ENCODE results near the gene LRP8.

DNA sequence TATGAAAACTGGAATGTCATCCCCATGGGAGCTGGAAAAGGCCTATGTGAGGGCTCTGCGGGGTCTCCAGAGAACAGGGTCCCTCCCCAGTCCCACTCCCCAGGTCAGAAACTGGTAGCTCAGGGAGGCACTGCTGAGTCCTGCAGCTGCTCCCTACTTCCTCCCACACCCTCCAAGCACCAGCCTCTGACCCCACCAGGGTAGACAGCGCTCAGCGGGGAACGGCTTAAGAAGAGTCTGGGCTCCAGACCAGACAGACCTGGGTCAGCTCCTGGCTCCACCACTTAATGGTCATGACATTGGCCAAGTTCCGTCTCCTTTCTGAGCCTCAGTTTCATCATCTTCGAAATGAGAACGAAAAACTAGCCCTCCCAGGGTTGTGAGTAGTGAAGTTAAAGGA lies 7.2 kb downstream of the LRP8 start:
- TF ChIP-seq, protein P1, sequence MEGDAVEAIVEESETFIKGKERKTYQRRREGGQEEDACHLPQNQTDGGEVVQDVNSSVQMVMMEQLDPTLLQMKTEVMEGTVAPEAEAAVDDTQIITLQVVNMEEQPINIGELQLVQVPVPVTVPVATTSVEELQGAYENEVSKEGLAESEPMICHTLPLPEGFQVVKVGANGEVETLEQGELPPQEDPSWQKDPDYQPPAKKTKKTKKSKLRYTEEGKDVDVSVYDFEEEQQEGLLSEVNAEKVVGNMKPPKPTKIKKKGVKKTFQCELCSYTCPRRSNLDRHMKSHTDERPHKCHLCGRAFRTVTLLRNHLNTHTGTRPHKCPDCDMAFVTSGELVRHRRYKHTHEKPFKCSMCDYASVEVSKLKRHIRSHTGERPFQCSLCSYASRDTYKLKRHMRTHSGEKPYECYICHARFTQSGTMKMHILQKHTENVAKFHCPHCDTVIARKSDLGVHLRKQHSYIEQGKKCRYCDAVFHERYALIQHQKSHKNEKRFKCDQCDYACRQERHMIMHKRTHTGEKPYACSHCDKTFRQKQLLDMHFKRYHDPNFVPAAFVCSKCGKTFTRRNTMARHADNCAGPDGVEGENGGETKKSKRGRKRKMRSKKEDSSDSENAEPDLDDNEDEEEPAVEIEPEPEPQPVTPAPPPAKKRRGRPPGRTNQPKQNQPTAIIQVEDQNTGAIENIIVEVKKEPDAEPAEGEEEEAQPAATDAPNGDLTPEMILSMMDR (IDR thresholded peaks at IDR 0.05): no peak
- TF ChIP-seq POLR2A (IDR thresholded peaks at IDR 0.05) (no peak), EP300 (IDR thresholded peaks at IDR 0.05) (no peak)

All from gastroesophageal sphincter (tissue), 3 donors.